ENCODE data around the gene OR52A5. TPM values are rescaled to one million over a fixed set of nuclear protein-coding genes. Genes with fewer than 3 reads are reported as not detected.
A peak's percentile ranks its signal among the peaks of the same experiment; 100 is the strongest.

OR52A5 gene
- total RNA-seq, 4 donors from 2014 or later: not detected

- DNase-seq: peak; percentile 51 to 67
- Histone ChIP-seq H3K4me3 (replicated peaks in 1 of 3) (no peak overlapping the region), H3K36me3 (no peaks in the 10 kb centered on the region), H3K27me3 (no peaks in the 10 kb centered on the region), H3K4me1 (no peaks in the 10 kb centered on the region), H3K9me3 (no peaks in the 10 kb centered on the region), H3K27ac (no peak overlapping the region)
- TF ChIP-seq POLR2A (IDR thresholded peaks at IDR 0.05) (no peak), CTCF (IDR thresholded peaks at IDR 0.05) (peak; percentile 39 to 76 (median 56))
- intact Hi-C loops (cut with DNase I): loop anchor here (10.0 kb wide), 1 partner anchor 681 kb away; the partner anchor contains the start of gene OR52N2
- WGBS, 2 donors: 2 to 3% methylated on average over 4 of the region's 4 CpGs
Observed at GRCh38 chr11:5123802-5124521, 14.2 kb downstream of the OR52A5 start.

GRCh38 chr11:5118893-5119292 lies 19.3 kb downstream of the OR52A5 start:
- no peaks in the 10 kb centered on the region for H3K36me3 ChIP-seq
- no peak for DNase-seq
- no peak overlapping the region for H3K4me3 ChIP-seq (replicated peaks in 1 of 3)
- intact Hi-C loops (cut with DNase I): no loop called here
- H3K9me3 ChIP-seq: no peaks in the 10 kb centered on the region
- 87 to 93% methylated on average over 1 of the region's 1 CpG for WGBS, 2 donors
- H3K27me3 ChIP-seq: no peaks in the 10 kb centered on the region
- H3K27ac ChIP-seq: no peak overlapping the region
- H3K4me1 ChIP-seq: no peaks in the 10 kb centered on the region
- TF ChIP-seq CTCF (IDR thresholded peaks at IDR 0.05): no peak

- Histone ChIP-seq H3K4me3 (replicated peaks in 1 of 3) (no peak overlapping the region), H3K4me1 (no peaks in the 10 kb centered on the region), H3K27me3 (no peaks in the 10 kb centered on the region), H3K36me3 (no peaks in the 10 kb centered on the region), H3K27ac (no peak overlapping the region), H3K9me3 (no peaks in the 10 kb centered on the region)
- TF ChIP-seq CTCF (IDR thresholded peaks at IDR 0.05): no peak
- TF ChIP-seq POLR2A (IDR thresholded peaks at IDR 0.05): no peak
- intact Hi-C loops (cut with DNase I): no loop called here
- no peak for DNase-seq
Observed at GRCh38 chr11:5117588-5117987, 20.6 kb downstream of the OR52A5 start.

GRCh38 chr11:5115339-5115738 lies 22.8 kb downstream of the OR52A5 start:
- DNase-seq: no peak
- no peak overlapping the region for H3K27ac ChIP-seq
- no peaks in the 10 kb centered on the region for H3K27me3 ChIP-seq
- TF ChIP-seq CTCF (IDR thresholded peaks at IDR 0.05) (no peak), POLR2A (IDR thresholded peaks at IDR 0.05) (no peak)
- H3K36me3 ChIP-seq: no peaks in the 10 kb centered on the region
- 76 to 79% methylated on average over 3 of the region's 3 CpGs for WGBS, 2 donors
- no peaks in the 10 kb centered on the region for H3K4me1 ChIP-seq
- H3K4me3 ChIP-seq (replicated peaks in 1 of 3): no peak overlapping the region
- intact Hi-C loops (cut with DNase I): no loop called here
- H3K9me3 ChIP-seq: no peaks in the 10 kb centered on the region

- no peaks in the 10 kb centered on the region for H3K4me1 ChIP-seq
- intact Hi-C loops (cut with DNase I): no loop called here
- no peak overlapping the region for H3K27ac ChIP-seq
- no peak overlapping the region for H3K4me3 ChIP-seq (replicated peaks in 1 of 3)
- no peaks in the 10 kb centered on the region for H3K36me3 ChIP-seq
- H3K9me3 ChIP-seq: no peaks in the 10 kb centered on the region
- H3K27me3 ChIP-seq: no peaks in the 10 kb centered on the region
- no peak for TF ChIP-seq POLR2A (IDR thresholded peaks at IDR 0.05)
- TF ChIP-seq CTCF (IDR thresholded peaks at IDR 0.05): no peak
- DNase-seq: no peak
- 78 to 81% methylated on average over 3 of the region's 3 CpGs for WGBS, 2 donors
Observed at GRCh38 chr11:5107285-5107684, 30.9 kb downstream of the OR52A5 start.
